Effector CD4-positive, alpha-beta T cell (primary cell): ENCODE data around the gene SCN1B.
"Not testable (repeated sequence)": the region's sequence is repeated elsewhere in the genome, so short reads cannot be mapped to it uniquely, and the experiment has no call there.

Source experiments
- DNase-seq: peaks from one replicate; pipeline ENCODE4 v3.0.0-alpha.2; 2020

Gene SCN1B

GRCh38 chr19:35002037-35002535, 28.2 kb upstream of the SCN1B start:
- no peak for DNase-seq

- DNase-seq, result no peak
Observed at GRCh38 chr19:35004517-35005255, 25.6 kb upstream of the SCN1B start.

GRCh38 chr19:35005256-35005977, 24.9 kb upstream of the SCN1B start:
- DNase-seq, result no peak

- not testable (repeated sequence) for DNase-seq
Observed at GRCh38 chr19:35006007-35006341, 24.3 kb upstream of the SCN1B start.

GRCh38 chr19:35006342-35006998, 23.8 kb upstream of the SCN1B start:
- no peak for DNase-seq

DNA sequence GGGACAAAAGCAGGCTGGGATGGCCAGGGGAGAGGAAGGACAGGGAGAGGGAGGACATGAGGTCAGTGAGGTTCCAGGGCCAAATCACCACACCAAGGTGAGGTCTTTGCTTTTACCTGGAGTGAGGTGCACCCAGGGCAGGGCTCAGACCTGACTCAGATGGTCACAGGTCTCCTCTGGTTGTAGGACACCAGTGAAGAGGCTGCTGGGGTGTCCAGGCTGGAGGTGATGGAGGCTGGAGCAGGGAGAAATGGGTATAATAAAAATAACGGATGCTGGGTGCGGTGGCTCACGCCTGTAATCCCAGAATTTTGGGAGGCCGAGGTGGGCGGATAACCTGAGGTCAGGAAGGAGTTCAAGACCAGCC, 23.3 kb upstream of the SCN1B start:
- no peak for DNase-seq

GRCh38 chr19:35007427-35007826, 22.8 kb upstream of the SCN1B start:
- not testable (repeated sequence) for DNase-seq

DNA sequence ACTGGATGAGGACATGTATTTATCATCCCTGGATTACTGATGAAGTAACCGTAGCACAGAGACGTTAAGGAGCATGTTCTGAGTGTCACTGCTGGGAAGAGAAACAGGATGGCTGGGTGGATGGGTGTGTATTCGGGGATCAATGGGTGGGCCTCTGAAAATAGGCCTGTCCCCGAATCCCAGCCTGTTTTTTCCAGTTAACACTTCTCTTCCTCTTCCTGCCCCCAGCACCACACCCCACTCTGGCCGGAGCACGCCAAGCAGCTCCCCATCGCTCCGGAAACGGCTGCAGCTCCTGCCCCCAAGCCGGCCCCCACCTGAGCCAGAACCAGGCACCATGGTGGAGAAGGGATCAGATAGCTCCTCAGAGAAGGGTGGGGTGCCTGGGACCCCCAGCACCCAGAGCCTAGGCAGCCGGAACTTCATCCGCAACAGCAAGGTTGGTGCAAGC, 21.4 kb upstream of the SCN1B start:
- no peak for DNase-seq

- no peak for DNase-seq
Observed at GRCh38 chr19:35009424-35010415, 20.6 kb upstream of the SCN1B start.

- no peak for DNase-seq
Observed at GRCh38 chr19:35011091-35011689, 19.1 kb upstream of the SCN1B start.

DNA sequence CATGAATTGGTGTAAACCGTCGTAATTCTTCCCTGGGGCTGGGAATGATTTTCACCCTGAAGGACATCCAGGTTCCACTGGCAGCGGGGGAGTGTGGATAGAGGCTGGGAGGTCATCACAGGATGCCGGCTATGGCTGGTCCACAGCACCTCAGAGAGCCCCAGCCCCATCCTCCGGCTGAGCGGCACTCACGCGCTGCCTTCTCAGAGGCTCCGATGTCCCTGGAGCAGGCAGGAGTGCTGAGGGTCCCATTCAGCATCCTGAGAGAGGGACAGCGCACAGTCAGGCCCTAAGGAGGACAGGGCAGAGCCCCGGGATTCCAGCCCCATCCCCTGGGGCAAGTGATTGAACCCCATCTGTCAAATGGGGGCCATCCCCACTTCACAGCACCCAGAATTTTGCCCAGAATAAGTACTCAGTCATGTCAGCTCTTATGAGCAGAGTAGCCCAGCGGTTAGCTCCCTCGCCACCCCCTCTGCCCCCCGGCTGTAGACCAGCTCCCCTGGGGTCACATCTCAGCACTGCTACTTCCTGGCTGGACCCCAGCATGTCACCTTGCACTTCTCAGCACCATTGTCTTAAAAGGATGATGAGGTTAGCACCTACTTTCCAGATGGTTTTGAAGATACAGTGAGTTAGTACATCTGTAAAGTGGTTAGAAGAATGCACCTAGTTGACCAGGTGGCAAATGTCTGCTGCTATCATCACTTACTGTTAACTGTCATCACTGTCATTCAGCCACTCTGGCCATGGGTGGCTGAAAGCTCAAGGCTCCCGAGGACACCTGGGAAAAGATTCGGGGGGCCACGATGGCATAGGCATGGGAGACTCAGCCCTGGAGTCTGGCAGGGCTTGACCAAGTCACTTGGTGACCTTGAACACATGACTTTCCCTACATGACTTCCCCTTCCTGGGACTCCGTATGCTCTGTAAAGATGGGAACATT, 18.3 kb upstream of the SCN1B start:
- no peak for DNase-seq

- DNase-seq, result peak; percentile 77
Observed at GRCh38 chr19:35013041-35013819, 17.0 kb upstream of the SCN1B start.

GRCh38 chr19:35013820-35014754, 16.2 kb upstream of the SCN1B start:
- peak; percentile 59 for DNase-seq

GRCh38 chr19:35014774-35015173, 15.5 kb upstream of the SCN1B start:
- DNase-seq, result not testable (repeated sequence)

- no peak for DNase-seq
Observed at GRCh38 chr19:35015270-35015953, 14.9 kb upstream of the SCN1B start.

- no peak for DNase-seq
Observed at GRCh38 chr19:35015954-35016351, 14.3 kb upstream of the SCN1B start.

- DNase-seq, result no peak
Observed at GRCh38 chr19:35017507-35017906, 12.8 kb upstream of the SCN1B start.

- DNase-seq, result no peak
Observed at GRCh38 chr19:35018379-35018778, 11.9 kb upstream of the SCN1B start.
